ENCODE results near the gene NBPF12. TPM values are rescaled to one million over a fixed set of nuclear protein-coding genes. Genes with fewer than 3 reads are reported as not detected.
"Not testable (repeated sequence)": the region's sequence is repeated elsewhere in the genome, so short reads cannot be mapped to it uniquely, and the experiment has no call there.

The NBPF12 gene
- total and polyA plus RNA-seq, 2 of the 13 experiments (the other 11 are each of a cell fraction or from before 2014, with no cell fraction given) = 4.6 to 6.4 TPM

- TF ChIP-seq KDM2A (CRISPR knock-in tag; IDR thresholded peaks at IDR 0.05; ENCODE audit: borderline replicate concordance, low read depth) (0 out of 2 replicates have a peak, but pooled peaks have one; percentile 25), ZGPAT (CRISPR knock-in tag; IDR thresholded peaks at IDR 0.05) (peak; percentile 24; the same call in 1 of the 2 replicates), GABPA (CRISPR knock-in tag; IDR thresholded peaks at IDR 0.05; ENCODE audit: low read depth) (peak; percentile 52; the same call in 1 of the 2 replicates), HDAC1 (CRISPR knock-in tag; IDR thresholded peaks at IDR 0.05) (peak; percentile 27; the same call in 1 of the 2 replicates), RXRB (CRISPR knock-in tag; IDR thresholded peaks at IDR 0.05; ENCODE audit: borderline replicate concordance) (0 out of 2 replicates have a peak, but pooled peaks have one; percentile 16)
- TF ChIP-seq, protein P1, sequence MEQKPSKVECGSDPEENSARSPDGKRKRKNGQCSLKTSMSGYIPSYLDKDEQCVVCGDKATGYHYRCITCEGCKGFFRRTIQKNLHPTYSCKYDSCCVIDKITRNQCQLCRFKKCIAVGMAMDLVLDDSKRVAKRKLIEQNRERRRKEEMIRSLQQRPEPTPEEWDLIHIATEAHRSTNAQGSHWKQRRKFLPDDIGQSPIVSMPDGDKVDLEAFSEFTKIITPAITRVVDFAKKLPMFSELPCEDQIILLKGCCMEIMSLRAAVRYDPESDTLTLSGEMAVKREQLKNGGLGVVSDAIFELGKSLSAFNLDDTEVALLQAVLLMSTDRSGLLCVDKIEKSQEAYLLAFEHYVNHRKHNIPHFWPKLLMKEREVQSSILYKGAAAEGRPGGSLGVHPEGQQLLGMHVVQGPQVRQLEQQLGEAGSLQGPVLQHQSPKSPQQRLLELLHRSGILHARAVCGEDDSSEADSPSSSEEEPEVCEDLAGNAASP (CRISPR knock-in tag; IDR thresholded peaks at IDR 0.05; ENCODE audit: borderline replicate concordance) = 0 out of 2 replicates have a peak, but pooled peaks have one; percentile 6
- not testable (repeated sequence) for TF ChIP-seq GABPA (IDR thresholded peaks at IDR 0.05; ENCODE audit: low read depth, low read length)
Measured at GRCh38 chr1:146938242-146938902, at the start of gene NBPF12 (continued).

DNA sequence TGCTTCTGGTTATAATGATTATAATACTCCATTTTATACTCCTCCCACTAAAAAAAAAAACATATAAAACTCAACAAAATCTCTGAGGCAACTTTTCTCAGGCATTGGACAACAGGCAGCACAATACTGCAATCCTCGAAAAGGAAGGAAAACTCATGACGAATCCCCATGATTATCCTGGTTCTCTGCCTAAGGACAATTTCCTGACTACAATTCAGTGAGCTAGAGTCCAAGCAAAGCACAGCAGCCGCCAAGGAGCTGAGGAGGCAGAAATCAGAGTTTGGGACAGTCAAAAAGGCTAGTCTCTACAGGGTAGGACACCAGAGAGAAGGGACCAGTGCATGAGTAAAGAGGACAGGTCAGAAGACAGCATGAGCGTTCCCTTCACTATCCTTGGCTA, 46.8 kb upstream of the NBPF12 start:
- FAIRE-seq; H3K27me3 ChIP-seq (ENCODE audit: control insufficient read depth in 1 of 2, insufficient read depth in 2 of 2, low read length in 2 of 2); H4K20me1 ChIP-seq (ENCODE audit: insufficient read depth, low read length); ATAC-seq; H3K36me3 ChIP-seq (replicated peaks in 1 of 2; ENCODE audit: control insufficient read depth in 1 of 2, insufficient read depth in 2 of 2, low read length in 2 of 2); H3K9me3 ChIP-seq (ENCODE audit: low read length); H2AFZ ChIP-seq (ENCODE audit: low read length); H3K4me3 ChIP-seq (replicated peaks in 1 of 3; ENCODE audit: insufficient read depth in 1 of 3, low read depth in 2 of 3, low read length in 3 of 3); DNase-seq (ENCODE audit: low spot score); H3K27ac ChIP-seq (ENCODE audit: extremely low read length, insufficient read depth, low read length); intact Hi-C loops (cut with micrococcal nuclease; ENCODE audit: unreplicated experiment); in situ Hi-C loops (cut with HindIII; ENCODE audit: extremely low pct_ligation_motif_present, low pct_unique_long_range_greater_than_20kb); H3K4me2 ChIP-seq (ENCODE audit: low read depth, low read length); H3K9ac ChIP-seq (ENCODE audit: insufficient read depth, low read depth, low read length); H3K4me1 ChIP-seq (ENCODE audit: insufficient read depth, low read length); BruUV-seq (replicated peaks); H3K79me2 ChIP-seq (ENCODE audit: insufficient read depth, low read length); POLR2A ChIA-PET; CTCF ChIA-PET (ENCODE audit: low intra/inter-chr PET ratio, low total read pairs): not testable (repeated sequence)
- WGBS (ENCODE audit: low lambda C conversion rate) = 8% methylated on average over 3 of the region's 4 CpGs

DNA sequence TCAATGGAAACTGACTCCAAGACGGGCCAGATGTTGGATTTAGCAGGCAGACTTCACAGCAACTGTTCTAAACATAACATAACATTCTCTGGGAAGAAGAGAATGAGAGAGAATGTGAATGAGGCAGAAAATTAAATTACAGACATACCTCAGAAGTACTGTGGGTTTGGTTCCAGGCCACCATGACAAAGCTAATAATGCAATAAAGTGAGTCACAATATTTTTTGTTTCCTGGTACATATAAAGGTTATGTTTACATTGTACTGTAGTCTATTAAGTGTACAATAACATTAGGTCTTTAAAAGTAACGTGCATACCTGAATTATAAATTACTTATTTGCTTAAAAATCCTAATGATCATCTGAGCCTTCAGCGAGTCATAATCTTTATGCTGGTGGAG, 45.8 kb upstream of the NBPF12 start:
- BruUV-seq (replicated peaks); H3K4me2 ChIP-seq (ENCODE audit: low read depth, low read length); H3K9me3 ChIP-seq (ENCODE audit: low read length); H2AFZ ChIP-seq (ENCODE audit: low read length); H3K4me3 ChIP-seq (replicated peaks in 1 of 3; ENCODE audit: insufficient read depth in 1 of 3, low read depth in 2 of 3, low read length in 3 of 3); POLR2A ChIA-PET; H4K20me1 ChIP-seq (ENCODE audit: insufficient read depth, low read length); H3K79me2 ChIP-seq (ENCODE audit: insufficient read depth, low read length); H3K27ac ChIP-seq (ENCODE audit: extremely low read length, insufficient read depth, low read length); H3K9ac ChIP-seq (ENCODE audit: insufficient read depth, low read depth, low read length); ATAC-seq; H3K36me3 ChIP-seq (replicated peaks in 1 of 2; ENCODE audit: control insufficient read depth in 1 of 2, insufficient read depth in 2 of 2, low read length in 2 of 2); in situ Hi-C loops (cut with HindIII; ENCODE audit: extremely low pct_ligation_motif_present, low pct_unique_long_range_greater_than_20kb); CTCF ChIA-PET (ENCODE audit: low intra/inter-chr PET ratio, low total read pairs); DNase-seq (ENCODE audit: low spot score); H3K27me3 ChIP-seq (ENCODE audit: control insufficient read depth in 1 of 2, insufficient read depth in 2 of 2, low read length in 2 of 2); H3K4me1 ChIP-seq (ENCODE audit: insufficient read depth, low read length); intact Hi-C loops (cut with micrococcal nuclease; ENCODE audit: unreplicated experiment); FAIRE-seq: not testable (repeated sequence)
- WGBS (ENCODE audit: low lambda C conversion rate) = 0% methylated on average over 1 of the region's 3 CpGs

All from HepG2 (cell line).